GM19240 (cell line): ENCODE results near the gene XRRA1.
"Not testable (repeated sequence)": the region's sequence is repeated elsewhere in the genome, so short reads cannot be mapped to it uniquely, and the experiment has no call there.

ENCODE experiments used
- DNase-seq: peaks from one replicate; pipeline ENCODE4 v3.0.0; 2011; ENCODE audit warnings: low spot score; ENCODE audit not compliant: insufficient read length

Gene XRRA1

GRCh38 chr11:74838188-74838587, 110.7 kb downstream of the XRRA1 start:
- no peak for DNase-seq

GRCh38 chr11:74837191-74837590, 111.7 kb downstream of the XRRA1 start:
- no peak for DNase-seq

- DNase-seq, result no peak
These were observed 122.0 kb downstream of the XRRA1 start for GRCh38 chr11:74826901-74827300.

GRCh38 chr11:74825596-74825995, 123.3 kb downstream of the XRRA1 start:
- not testable (repeated sequence) for DNase-seq

- DNase-seq, result no peak
These were observed 124.5 kb downstream of the XRRA1 start for GRCh38 chr11:74824285-74824982.

GRCh38 chr11:74822170-74822569, 126.7 kb downstream of the XRRA1 start:
- DNase-seq, result no peak

GRCh38 chr11:74820763-74821162, 128.1 kb downstream of the XRRA1 start:
- no peak for DNase-seq

- DNase-seq, result no peak
These were observed 129.5 kb downstream of the XRRA1 start for GRCh38 chr11:74819400-74819799.

- no peak for DNase-seq
These were observed 130.5 kb downstream of the XRRA1 start for GRCh38 chr11:74818283-74818946.

- no peak for DNase-seq
These were observed 132.2 kb downstream of the XRRA1 start for GRCh38 chr11:74816664-74817063.

GRCh38 chr11:74815966-74816365, 132.9 kb downstream of the XRRA1 start:
- DNase-seq, result no peak

- DNase-seq, result no peak
These were observed 139.1 kb downstream of the XRRA1 start for GRCh38 chr11:74809801-74810200.

GRCh38 chr11:74806267-74806666, 142.6 kb downstream of the XRRA1 start:
- DNase-seq, result no peak

- DNase-seq, result no peak
These were observed 157.4 kb downstream of the XRRA1 start for GRCh38 chr11:74791333-74792100.
